GM04504 (cell line): Measurements from ENCODE around the gene SOWAHC.
"Not testable (repeated sequence)": the region's sequence is repeated elsewhere in the genome, so short reads cannot be mapped to it uniquely, and the experiment has no call there.

Experiments
- DNase-seq: peaks from one replicate; pipeline ENCODE4 v3.0.0-alpha.2; 2012; ENCODE audit warnings: low read depth

Gene SOWAHC

DNA sequence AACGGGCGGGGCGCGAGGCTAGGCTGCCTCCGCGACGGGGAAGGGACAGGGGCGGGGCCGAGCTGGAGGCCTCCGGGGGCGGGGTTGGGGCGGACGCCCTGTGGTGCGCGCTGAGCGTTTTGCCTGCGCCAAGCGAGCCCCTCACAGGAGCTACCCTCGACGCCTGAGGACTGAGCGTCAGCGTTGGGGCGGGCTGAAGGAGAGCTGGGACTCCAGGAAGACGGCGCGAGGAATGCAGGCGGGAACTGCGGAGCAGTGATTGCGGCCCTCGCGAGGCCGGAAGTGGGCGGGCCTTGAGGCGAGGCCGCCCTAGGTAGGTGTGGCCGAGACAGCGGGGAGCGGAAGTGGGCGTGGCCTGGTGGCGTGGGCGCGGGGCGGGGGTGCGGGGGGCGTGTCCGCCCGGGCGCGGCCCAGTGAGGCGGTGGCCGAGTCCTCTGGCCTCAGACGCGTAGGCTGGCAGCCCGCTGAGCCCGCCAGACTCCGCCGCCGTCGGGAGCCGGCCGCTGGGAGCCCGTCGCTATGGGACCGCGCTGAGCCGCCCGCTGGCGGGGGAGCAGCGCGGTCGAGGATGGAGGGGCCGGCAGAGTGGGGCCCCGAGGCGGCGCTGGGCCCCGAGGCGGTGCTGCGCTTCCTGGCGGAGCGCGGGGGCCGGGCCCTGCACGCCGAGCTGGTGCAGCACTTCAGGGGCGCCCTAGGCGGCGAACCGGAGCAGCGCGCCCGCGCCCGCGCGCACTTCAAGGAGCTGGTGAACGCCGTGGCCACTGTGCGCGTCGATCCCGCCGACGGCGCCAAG lies at the start of gene SOWAHC, which contains the start of gene SEPTIN10:
Gene SOWAHC, plus strand, starts transcription at position 443 of the 793 bp plus-strand sequence. Its CDS starts 126 bp downstream, at position 569.
Gene SEPTIN10, minus strand, starts transcription at position 45 of the 793 bp plus-strand sequence. CDS start 139 bp downstream, outside the sequence.
- DNase-seq, result peak; percentile 98

DNA sequence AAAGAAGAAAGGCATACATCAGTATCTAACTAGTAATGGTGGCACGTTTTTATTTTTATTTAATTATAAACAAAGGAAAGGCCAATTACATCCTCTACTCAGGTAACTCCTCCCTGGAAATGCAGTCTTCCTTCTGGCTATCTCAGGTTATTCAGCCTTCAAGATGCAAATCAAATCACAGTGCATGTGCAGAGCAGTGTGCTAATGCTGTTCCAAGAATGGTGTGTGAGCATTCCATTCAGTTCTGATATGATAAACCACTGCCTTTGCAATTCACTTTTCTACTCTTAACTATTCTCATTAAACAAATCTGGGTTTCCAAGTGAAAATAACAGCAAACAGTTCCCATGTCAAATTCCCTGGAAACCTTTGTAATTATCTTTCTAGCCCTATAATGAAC lies 38.8 kb upstream of the SOWAHC start:
- DNase-seq, result no peak

- not testable (repeated sequence) for DNase-seq
Observed at GRCh38 chr2:109577630-109578029, 36.5 kb upstream of the SOWAHC start.

DNA sequence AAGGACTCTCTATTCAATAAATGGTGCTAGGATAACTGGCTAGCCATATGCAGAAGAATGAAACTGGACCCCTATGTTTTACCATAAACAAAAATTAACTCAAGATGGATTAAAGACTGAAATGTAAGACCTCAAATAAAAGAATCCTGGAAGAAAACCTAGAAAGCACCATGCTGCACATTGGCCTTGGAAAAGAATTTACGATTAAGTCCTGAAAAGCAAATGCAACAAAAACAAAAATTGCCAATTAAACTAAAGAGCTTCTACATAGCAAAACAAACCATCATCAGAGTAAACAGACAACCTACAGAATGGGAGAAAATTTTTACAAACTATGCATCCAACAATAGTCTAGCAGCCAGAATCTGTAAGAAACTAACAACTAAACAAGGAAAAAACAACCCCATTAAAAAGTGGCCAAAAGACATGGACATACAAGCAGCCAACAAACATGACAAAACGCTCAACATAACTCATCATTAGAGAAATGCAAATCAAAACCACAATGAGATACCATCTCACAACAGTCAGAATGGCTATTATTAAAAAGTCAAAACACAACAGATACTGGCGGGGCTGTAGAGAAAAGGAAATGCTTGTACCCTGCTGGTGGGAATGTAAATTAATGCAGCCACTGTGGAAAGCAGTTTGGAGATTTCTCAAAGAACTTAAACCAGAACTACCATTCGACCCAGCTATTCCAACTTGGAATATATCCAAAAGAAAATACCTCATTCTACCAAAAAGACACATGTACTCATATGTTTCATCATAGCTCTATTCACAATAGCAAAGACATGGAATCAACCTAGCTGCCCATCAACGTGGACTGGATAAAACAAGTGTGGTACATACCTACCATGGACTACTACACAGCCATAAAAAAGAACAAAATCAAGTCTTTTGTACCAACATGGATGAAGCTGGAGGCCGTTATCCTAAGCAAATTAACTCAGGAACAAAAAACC lies 31.0 kb upstream of the SOWAHC start:
- no peak for DNase-seq

GRCh38 chr2:109586687-109587086 lies 27.5 kb upstream of the SOWAHC start:
- DNase-seq, result no peak

- no peak for DNase-seq
Observed at GRCh38 chr2:109591206-109591605, 23.0 kb upstream of the SOWAHC start.

- DNase-seq, result no peak
Observed at GRCh38 chr2:109592905-109593304, 21.3 kb upstream of the SOWAHC start.

- DNase-seq, result no peak
Observed at GRCh38 chr2:109594246-109594885, 19.8 kb upstream of the SOWAHC start.

- DNase-seq, result no peak
Observed at GRCh38 chr2:109595644-109596043, 18.5 kb upstream of the SOWAHC start.

DNA sequence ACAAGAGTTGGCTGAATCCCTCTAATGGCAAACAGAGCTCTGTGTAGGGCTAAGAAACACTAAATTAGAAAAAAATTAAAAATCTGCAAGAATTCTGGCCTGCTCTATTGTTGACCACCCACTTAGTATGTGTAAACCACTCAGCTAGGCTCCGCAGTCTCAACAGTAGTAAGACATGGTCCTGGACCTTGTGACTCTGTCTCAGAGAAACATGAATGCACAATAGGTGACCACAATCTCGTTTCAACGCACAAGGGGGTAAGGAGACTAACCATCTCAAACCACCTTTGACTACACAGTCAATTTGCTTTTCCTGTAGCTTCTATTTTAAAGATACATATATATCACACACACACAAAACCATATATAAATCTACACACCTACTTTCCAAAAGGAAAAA lies 16.9 kb upstream of the SOWAHC start:
- DNase-seq, result no peak

DNA sequence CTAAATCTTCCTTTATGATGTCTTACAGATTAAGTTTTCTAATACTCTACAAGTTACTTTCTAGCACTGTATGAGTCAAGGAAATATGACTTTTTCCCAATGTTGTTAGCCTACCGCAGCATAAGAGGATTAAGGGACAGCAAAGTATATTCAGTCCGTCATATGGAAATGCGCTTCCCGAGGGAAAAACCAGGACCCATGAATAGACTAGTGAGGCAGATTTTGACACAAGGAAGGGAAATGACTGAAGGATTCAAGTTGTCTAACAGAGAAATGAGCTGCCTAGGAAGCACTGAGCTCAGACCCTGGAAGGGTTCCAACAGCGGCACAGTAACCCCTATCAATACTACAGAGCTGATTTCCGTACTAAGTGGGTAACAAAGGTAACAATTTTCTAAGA lies 12.4 kb upstream of the SOWAHC start:
- DNase-seq, result no peak

GRCh38 chr2:109602617-109603188 lies 11.5 kb upstream of the SOWAHC start:
- DNase-seq, result no peak

GRCh38 chr2:109604597-109604996 lies 9.6 kb upstream of the SOWAHC start:
- DNase-seq, result peak; percentile 23

GRCh38 chr2:109607766-109608165 lies 6.4 kb upstream of the SOWAHC start:
- no peak for DNase-seq

DNA sequence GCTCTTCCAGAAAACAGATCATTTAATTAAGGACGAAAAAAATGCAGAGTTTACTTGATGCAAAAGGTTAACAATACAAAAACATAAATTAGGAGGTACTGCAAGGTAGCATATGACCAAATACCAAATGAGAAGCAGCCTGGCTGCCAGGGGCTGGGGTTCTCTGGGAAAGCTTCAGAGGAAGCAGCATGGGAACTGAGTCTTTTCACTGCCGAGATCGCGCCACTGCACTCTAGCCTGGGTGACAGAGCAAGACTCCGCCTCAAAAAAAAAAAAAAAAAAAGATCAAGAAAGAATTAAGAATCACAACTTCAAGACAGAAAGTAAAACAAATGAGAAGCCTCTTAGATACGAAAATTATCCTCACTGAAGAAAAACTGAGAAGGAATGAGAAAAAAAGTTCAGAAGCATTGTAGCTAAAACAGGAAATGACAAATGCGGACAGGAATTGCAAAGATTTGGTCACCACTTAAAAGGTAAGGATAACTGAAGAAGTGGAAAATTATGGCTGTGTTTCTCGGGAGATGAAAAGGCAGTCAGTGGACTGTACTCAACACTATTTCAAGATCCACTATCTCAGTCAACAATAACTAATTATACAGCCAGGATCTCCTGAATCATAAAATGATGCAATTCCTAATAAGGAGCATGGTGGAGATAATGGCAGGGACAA lies 4.7 kb upstream of the SOWAHC start:
- peak; percentile 24 for DNase-seq

DNA sequence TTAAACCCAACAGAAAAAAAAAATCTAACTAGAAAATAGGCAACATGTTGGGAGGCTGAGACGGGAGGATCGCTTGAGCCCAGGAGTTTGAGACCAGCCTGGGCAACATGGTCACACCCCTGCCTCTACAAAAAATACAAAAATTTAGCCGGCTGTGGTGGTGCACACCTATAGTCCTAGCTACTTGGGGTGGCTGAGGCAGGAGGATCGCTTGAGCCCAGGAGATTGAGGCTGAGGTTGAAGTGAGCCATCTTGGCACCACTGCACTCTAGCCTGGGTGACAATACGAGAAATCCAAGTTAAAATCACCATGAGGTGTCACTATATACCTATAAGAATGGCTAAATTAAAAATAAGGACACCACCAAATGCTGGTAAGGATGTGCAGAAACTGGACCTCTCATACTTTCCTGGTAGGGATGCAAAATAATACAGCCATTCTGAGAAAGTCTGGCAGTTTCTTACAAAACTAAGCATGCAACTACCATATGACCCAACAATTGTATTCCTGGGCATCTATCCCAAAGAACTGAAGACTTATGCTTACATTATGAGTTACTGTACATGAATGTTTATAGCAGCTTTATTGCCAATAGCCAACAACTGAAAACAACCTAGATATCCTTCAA lies 2.6 kb upstream of the SOWAHC start:
- peak; percentile 66 for DNase-seq

DNA sequence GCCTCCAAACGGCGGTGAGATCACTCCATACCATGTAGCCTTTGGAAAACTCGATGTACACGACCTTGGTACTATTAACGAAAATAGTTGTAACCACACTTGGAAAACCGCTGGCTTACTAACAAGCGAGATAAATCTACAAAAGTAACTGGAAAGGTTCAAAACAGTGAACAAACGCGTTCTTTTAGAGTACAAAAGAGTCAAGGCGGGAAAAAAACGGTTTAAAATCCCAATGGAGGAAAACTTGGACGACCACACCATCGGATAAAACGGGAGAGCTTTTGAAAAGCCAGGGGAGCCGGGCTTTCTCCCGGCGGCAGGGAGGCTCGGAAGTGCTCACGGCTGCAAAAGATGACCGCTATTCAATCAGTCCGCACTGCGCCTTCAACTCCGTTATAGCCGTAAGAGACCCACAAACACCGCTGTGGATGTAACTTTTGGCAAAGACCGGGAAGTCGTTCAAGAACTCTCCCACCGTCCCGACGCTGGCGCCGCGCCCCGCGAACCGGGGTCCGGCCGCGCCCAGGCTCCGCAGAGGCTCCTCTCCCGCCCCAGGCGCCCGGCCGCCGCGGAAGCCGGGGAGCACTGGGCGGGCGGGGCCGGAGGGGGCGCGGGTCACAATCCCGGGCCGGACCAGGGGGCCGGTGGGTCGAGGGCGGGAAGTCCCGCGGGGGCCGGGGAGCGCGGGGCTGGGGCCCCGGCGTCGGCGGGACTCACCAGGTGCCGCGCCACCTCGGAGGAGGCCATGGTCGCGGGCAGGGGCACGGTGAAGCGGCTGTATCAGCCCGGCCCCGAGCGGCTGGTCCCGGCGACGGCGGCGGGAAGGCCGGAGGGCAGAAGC lies 863 bp upstream of the SOWAHC start:
- DNase-seq, result peak; percentile 33

DNA sequence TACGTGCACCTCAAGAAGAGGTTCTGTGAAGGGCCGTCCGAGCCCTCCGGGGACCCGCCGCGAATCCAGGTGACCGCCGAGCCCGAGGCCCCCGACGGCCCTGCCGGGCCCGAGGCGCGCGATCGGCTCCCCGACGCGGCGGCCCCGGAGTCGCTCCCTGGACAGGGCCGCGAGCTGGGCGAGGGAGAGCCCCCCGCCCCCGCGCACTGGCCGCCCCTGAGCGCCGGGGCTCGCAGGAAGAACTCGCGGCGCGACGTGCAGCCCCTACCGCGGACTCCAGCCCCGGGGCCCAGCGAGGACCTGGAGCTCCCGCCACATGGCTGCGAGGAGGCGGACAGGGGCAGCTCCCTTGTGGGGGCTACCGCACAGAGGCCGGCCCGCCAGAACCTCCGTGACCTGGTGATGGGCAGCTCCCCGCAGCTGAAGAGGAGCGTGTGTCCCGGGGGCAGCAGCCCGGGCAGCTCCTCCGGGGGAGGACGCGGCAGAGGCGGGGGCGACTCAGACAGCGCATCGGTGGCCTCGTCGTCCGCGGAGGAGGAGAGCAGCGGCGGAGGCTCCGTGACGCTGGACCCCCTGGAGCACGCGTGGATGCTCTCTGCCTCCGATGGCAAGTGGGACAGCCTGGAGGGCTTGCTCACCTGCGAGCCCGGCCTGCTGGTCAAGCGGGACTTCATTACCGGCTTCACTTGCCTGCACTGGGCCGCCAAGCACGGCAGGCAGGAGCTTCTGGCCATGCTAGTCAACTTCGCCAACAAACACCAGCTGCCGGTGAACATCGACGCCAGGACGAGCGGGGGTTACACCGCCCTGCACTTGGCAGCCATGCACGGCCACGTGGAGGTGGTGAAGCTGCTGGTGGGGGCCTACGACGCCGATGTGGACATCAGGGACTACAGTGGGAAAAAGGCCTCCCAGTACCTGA lies 812 bp downstream of the SOWAHC start:
- no peak for DNase-seq

- no peak for DNase-seq
Observed at GRCh38 chr2:109615637-109616144, 1.5 kb downstream of the SOWAHC start.
